HFF-Myc (cell line): ENCODE results near the gene SLC35E1.

Source experiments
- DNase-seq: peaks from one replicate; pipeline ENCODE4 v3.0.0-alpha.2; 2011; ENCODE audit warnings: low read depth; ENCODE audit errors: extremely low read depth
- H3K4me3 ChIP-seq: replicated peaks from 2 replicates; pipeline ENCODE4 v1.5.1; 2011; ENCODE audit warnings: low read depth, mild to moderate bottlenecking, control low read depth, low read length
- CTCF ChIP-seq: IDR thresholded peaks from 2 replicates; pipeline ENCODE4 v1.5.1; 2012; ENCODE audit warnings: mild to moderate bottlenecking, low read depth, low read length, control low read depth; ENCODE audit errors: missing control alignments

SLC35E1 gene

DNA sequence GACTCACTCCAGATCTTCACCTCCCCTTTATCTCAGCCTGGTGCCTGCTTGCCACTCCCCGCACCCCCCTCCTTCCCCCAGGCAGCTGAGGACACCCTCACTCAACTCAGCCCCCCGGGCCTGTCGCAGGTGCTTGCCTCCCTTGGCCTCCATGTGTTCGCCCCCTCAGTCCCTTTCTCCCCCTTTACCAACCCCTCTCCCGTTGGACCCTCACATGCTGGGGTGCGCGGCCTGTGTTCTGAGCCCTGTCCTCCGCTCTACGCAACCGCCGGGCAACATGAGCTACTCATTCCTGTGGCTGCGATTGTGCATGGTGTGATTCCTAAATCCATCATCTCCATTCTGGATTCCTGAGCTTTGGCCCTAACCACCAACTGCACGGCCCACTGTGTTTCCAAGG lies 35.1 kb downstream of the SLC35E1 start:
- no peak for DNase-seq
- TF ChIP-seq CTCF: no peak
- H3K4me3 ChIP-seq: no peak overlapping the region

GRCh38 chr19:16536130-16536529 lies 36.1 kb downstream of the SLC35E1 start:
- TF ChIP-seq CTCF: no peak
- no peak for DNase-seq
- no peak overlapping the region for H3K4me3 ChIP-seq

GRCh38 chr19:16535381-16535780 lies 36.8 kb downstream of the SLC35E1 start:
- no peak for DNase-seq
- TF ChIP-seq CTCF: no peak
- no peak overlapping the region for H3K4me3 ChIP-seq

GRCh38 chr19:16532440-16533234 lies 39.6 kb downstream of the SLC35E1 start:
- H3K4me3 ChIP-seq: no peak overlapping the region
- no peak for TF ChIP-seq CTCF
- no peak for DNase-seq

DNA sequence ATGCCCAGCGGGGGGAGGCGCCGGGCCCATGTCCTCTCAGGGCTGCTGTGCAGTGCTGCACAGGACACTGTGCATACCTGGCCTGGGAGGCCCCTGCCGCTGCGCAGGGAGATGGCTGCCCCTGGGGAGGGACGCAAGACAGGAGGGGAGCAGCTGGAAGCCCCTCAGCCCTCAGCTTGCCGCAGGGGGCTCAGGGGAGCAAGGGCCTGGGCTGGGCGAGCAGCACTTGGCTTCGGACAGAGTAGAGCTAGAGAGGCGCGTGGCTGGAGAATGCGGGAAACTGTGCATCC lies 40.9 kb downstream of the SLC35E1 start:
- no peak overlapping the region for H3K4me3 ChIP-seq

GRCh38 chr19:16530540-16531379 lies 41.5 kb downstream of the SLC35E1 start:
- H3K4me3 ChIP-seq: no peak overlapping the region
- no peak for TF ChIP-seq CTCF
- no peak for DNase-seq

More for the DNA sequence above, 40.9 kb downstream of the SLC35E1 start:
- DNase-seq: no peak
- TF ChIP-seq CTCF: no peak
